K562 (cell line): ENCODE results near the gene HPD. TPM values are rescaled to one million over a fixed set of nuclear protein-coding genes. Genes with fewer than 3 reads are reported as not detected.

Source experiments
- NCOA1 ChIP-seq: fragments of 450-650 bp; IDR thresholded peaks from 2 replicates; pipeline ENCODE4 v1.6.1; 2016; ENCODE audit warnings: low read depth
- NCOA4 ChIP-seq: fragments of 450-650 bp; IDR thresholded peaks from 2 replicates; pipeline ENCODE4 v1.6.1; 2018; ENCODE audit warnings: mild to moderate bottlenecking; ENCODE audit not compliant: partially characterized antibody
- NUFIP1 ChIP-seq: fragments of 450-650 bp; IDR thresholded peaks from 2 replicates; pipeline ENCODE4 v1.6.1; 2018; ENCODE audit not compliant: partially characterized antibody
- RBBP5 ChIP-seq: fragments of 200-600 bp; sonication (generic); IDR thresholded peaks from 2 replicates; pipeline ENCODE4 v1.6.1; 2012; ENCODE audit warnings: borderline replicate concordance, mild to moderate bottlenecking, low read length, control low read depth, inconsistent platforms; ENCODE audit not compliant: insufficient read depth, poor library complexity, severe bottlenecking
- RFX5 ChIP-seq: IDR thresholded peaks from 2 replicates; pipeline ENCODE4 v1.6.1; 2011; ENCODE audit warnings: low read depth, mild to moderate bottlenecking, improper control_type of control experiment, low read length
- RFX7 ChIP-seq: fragments of 250-450 bp; sonication (Bioruptor Pico); IDR thresholded peaks from 2 replicates; pipeline ENCODE4 v1.5.1; 2021; ENCODE audit warnings: mild to moderate bottlenecking
- TCF3 ChIP-seq: sonication (generic); formaldehyde crosslinking; IDR thresholded peaks from 2 replicates; pipeline ENCODE4 v1.4.0; 2020; ENCODE audit warnings: mild to moderate bottlenecking, missing genetic modification reagents
- TEAD1 ChIP-seq, 2 experiments: fragments of 450-650 bp in 1 of 2; sonication (generic) in 1 of 2; formaldehyde crosslinking; IDR thresholded peaks; 2 replicates each; pipeline versions ENCODE4 v1.4.0 to v1.8.0; 2020 to 2022; ENCODE audit warnings: mild to moderate bottlenecking in 2 of 2, missing genetic modification reagents in 1 of 2
- TFAP4 ChIP-seq: sonication (generic); formaldehyde crosslinking; IDR thresholded peaks from 2 replicates; pipeline ENCODE4 v1.8.0; 2022; ENCODE audit warnings: missing genetic modification reagents, mild to moderate bottlenecking, moderate library complexity, borderline replicate concordance
- ZBTB34 ChIP-seq: fragments of 250-450 bp; sonication (Bioruptor Pico); IDR thresholded peaks from 2 replicates; pipeline ENCODE4 v1.8.0; 2021; ENCODE audit warnings: mild to moderate bottlenecking, moderate library complexity
- ZFX ChIP-seq: sonication (generic); formaldehyde crosslinking; IDR thresholded peaks from 2 replicates; pipeline ENCODE4 v1.8.0; 2022; ENCODE audit warnings: mild to moderate bottlenecking, missing genetic modification reagents, moderate library complexity
- ZNF140 ChIP-seq: fragments of 250-450 bp; sonication (Bioruptor Pico); IDR thresholded peaks from 2 replicates; pipeline ENCODE4 v1.8.0; 2021; ENCODE audit warnings: moderate library complexity, mild to moderate bottlenecking, inconsistent platforms
- ZNF766 ChIP-seq: fragments of 200-800 bp; sonication (Bioruptor generic); conservative IDR thresholded peaks from 2 replicates; pipeline ENCODE4 v1.6.1; 2016; ENCODE audit warnings: missing genetic modification characterization, missing compliant biosample characterization
- polyA plus RNA-seq, 8 experiments: library from polyadenylated mRNA; depleted of rRNA in 4 of 8; stranded (reverse) in 5 of 8; unstranded in 3 of 8; fragments of >200 nt; fragmentation: Nextera tagmentation in 2 of 8; fragmentation: Illumina TruSeq in 1 of 8; extraction: Ambion mirVana in 2 of 8; extraction: Trizol in 1 of 8; gene quantifications; 2 replicates each; pipeline versions ENCODE4 v1.2.1 to v1.2.3, GENCODE V29; 2011 to 2014; ENCODE audit warnings: inconsistent platforms in 1 of 8, missing spikeins in 1 of 8
- total RNA-seq, 7 experiments: library from RNA; depleted of rRNA in 6 of 7; stranded (reverse); fragments of >200 nt in 6 of 7; fragmentation: Illumina TruSeq in 2 of 7; extraction: Trizol in 2 of 7; gene quantifications; 2 replicates each; pipeline versions ENCODE4 v1.2.1 to v1.2.3, GENCODE V29; 2011 to 2021; ENCODE audit warnings: low replicate concordance in 1 of 7
- TF ChIP-seq, protein P1 (sequence below): IDR thresholded peaks from 2 replicates; pipeline ENCODE4 v1.6.1; 2016; ENCODE audit warnings: missing genetic modification characterization, missing compliant biosample characterization
- TF ChIP-seq, protein P2 (sequence below), 2 experiments: fragments of 450-650 bp in 1 of 2; IDR thresholded peaks; 2 replicates each; pipeline ENCODE4 v1.6.1; 2011 to 2017; ENCODE audit warnings: low read depth in 2 of 2, antibody characterized with exemption in 1 of 2, borderline replicate concordance in 1 of 2, low read length in 1 of 2, mild to moderate bottlenecking in 1 of 2, mixed read lengths in 1 of 2; ENCODE audit not compliant: control insufficient read depth in 1 of 2
- TF ChIP-seq, protein P3 (sequence below): fragments of 450-650 bp; IDR thresholded peaks from 2 replicates; pipeline ENCODE4 v1.6.1; 2018; ENCODE audit warnings: mild to moderate bottlenecking, low read depth; ENCODE audit not compliant: partially characterized antibody

HPD gene
- total and polyA plus RNA-seq, 9 of the 15 experiments (the other 6 are each of a cell fraction or from before 2014, with no cell fraction given), result 0.06 to 0.29 (median 0.07) TPM; not detected in 4

DNA sequence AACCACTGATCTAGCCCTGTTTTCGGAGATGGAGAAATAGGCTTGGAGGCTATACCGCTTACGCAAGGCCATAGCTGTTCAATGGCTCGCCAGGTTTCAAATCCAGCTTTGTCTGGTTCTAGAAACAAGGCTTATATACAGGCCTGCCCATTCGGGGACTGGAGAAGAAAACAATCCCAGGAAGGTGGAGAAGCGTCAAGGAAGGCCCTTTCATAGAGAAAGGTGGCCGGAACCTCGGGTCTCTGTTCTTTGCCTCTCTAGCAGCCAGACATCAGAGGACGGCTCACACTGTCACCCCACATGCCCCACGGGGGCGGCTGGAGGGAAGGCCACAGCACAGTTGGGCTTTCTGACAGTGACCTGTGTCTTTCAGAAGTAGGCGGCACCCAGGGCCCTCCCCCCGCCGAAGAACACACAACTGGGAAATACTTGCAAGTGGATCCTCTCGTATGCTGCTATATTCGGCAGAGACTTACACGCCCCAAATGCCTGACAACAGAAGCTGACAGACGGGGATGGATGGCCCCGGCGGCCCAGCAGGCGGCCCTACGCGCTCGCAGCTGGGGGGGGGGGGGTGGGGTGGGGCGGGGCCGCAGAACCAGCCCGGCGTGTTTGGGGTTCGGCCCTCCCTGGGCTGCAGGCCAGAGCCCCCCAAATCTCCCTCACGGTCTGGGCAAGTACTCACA is 59.4 kb downstream of the HPD start (continued):
- TF ChIP-seq ZBTB34 (CRISPR knock-in tag) (no peak), NCOA1 (no peak), RBBP5 (peak; percentile 7), NCOA4 (no peak), NUFIP1 (no peak), ZNF766 (CRISPR knock-in tag) (no peak; the same call in 1 of the 2 replicates), ZFX (CRISPR knock-in tag) (peak; percentile 29; the same call in 1 of the 2 replicates), TCF3 (CRISPR knock-in tag) (no peak), TEAD1 (CRISPR knock-in tag; IDR thresholded peaks at IDR 0.05) (no peak), TFAP4 (peak; percentile 76; the same call in 1 of the 2 replicates), RFX7 (no peak), ZNF140 (CRISPR knock-in tag) (no peak), RFX5 (no peak)
- TF ChIP-seq, protein P1, sequence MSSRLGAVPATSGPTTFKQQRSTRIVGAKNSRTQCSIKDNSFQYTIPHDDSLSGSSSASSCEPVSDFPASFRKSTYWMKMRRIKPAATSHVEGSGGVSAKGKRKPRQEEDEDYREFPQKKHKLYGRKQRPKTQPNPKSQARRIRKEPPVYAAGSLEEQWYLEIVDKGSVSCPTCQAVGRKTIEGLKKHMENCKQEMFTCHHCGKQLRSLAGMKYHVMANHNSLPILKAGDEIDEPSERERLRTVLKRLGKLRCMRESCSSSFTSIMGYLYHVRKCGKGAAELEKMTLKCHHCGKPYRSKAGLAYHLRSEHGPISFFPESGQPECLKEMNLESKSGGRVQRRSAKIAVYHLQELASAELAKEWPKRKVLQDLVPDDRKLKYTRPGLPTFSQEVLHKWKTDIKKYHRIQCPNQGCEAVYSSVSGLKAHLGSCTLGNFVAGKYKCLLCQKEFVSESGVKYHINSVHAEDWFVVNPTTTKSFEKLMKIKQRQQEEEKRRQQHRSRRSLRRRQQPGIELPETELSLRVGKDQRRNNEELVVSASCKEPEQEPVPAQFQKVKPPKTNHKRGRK (tag), result no peak
- TF ChIP-seq, protein P2, sequence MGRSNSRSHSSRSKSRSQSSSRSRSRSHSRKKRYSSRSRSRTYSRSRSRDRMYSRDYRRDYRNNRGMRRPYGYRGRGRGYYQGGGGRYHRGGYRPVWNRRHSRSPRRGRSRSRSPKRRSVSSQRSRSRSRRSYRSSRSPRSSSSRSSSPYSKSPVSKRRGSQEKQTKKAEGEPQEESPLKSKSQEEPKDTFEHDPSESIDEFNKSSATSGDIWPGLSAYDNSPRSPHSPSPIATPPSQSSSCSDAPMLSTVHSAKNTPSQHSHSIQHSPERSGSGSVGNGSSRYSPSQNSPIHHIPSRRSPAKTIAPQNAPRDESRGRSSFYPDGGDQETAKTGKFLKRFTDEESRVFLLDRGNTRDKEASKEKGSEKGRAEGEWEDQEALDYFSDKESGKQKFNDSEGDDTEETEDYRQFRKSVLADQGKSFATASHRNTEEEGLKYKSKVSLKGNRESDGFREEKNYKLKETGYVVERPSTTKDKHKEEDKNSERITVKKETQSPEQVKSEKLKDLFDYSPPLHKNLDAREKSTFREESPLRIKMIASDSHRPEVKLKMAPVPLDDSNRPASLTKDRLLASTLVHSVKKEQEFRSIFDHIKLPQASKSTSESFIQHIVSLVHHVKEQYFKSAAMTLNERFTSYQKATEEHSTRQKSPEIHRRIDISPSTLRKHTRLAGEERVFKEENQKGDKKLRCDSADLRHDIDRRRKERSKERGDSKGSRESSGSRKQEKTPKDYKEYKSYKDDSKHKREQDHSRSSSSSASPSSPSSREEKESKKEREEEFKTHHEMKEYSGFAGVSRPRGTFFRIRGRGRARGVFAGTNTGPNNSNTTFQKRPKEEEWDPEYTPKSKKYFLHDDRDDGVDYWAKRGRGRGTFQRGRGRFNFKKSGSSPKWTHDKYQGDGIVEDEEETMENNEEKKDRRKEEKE (IDR thresholded peaks at IDR 0.05; ENCODE audit: borderline replicate concordance in 1 of 2, control insufficient read depth in 1 of 2, low read depth in 2 of 2, low read length in 1 of 2), result no peak
- TF ChIP-seq, protein P3, sequence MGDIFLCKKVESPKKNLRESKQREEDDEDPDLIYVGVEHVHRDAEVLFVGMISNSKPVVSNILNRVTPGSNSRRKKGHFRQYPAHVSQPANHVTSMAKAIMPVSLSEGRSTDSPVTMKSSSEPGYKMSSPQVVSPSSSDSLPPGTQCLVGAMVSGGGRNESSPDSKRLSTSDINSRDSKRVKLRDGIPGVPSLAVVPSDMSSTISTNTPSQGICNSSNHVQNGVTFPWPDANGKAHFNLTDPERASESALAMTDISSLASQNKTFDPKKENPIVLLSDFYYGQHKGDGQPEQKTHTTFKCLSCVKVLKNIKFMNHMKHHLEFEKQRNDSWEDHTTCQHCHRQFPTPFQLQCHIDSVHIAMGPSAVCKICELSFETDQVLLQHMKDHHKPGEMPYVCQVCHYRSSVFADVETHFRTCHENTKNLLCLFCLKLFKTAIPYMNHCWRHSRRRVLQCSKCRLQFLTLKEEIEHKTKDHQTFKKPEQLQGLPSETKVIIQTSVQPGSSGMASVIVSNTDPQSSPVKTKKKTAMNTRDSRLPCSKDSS, result no peak
